Epithelial cell of esophagus (primary cell): Measurements from ENCODE around the gene SPIB.

Source experiments
- DNase-seq: peaks from one replicate; pipeline ENCODE4 v3.0.0; 2010; ENCODE audit warnings: low read depth
- H3K4me3 ChIP-seq: 2 replicates; pipeline ENCODE4 v1.5.1; 2011; ENCODE audit warnings: mild to moderate bottlenecking, low read length, control low read depth
- TF ChIP-seq, protein P1 (sequence below): IDR thresholded peaks from 2 replicates; pipeline ENCODE4 v1.5.1; 2011; ENCODE audit warnings: low read depth, mild to moderate bottlenecking, low read length, control low read depth, inconsistent platforms; ENCODE audit not compliant: insufficient read depth; ENCODE audit errors: missing control alignments

Gene SPIB

DNA sequence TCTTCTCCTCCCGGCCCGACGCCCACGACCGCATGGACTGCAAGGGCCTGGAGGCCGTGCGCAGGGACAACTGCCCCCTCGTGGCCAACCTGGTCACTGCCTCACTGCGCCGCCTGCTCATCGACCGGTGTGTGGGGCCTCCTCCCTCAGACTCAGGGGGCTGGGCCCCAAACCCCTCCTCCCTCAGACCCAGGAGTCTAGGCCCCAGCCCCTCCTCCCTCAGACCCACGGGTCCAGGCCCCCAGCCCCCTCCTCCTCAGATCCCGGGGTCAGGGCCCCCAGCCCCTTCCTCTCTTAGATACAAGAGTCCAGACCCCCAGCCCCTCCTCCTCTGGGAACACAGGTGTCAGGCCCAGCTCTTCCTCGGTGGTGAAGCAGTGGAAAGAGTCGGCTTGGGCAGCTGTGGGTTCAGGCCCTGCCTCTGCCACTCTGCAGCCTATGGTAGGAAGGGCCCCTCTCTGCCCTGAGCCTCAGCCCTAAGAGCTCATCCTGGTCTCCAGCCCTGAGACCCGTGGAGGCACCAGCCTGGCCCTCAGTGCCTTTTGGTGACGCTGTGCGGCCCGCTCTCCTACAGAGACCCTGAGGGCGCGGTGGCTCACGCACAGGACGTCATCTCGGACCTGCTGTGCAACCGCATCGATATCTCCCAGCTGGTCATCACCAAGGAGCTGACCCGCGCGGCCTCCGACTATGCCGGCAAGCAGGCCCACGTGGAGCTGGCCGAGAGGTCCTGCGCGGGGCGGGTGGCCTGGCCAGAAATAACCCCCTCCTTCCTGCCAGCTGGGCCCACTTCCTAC is 3.7 kb upstream of the SPIB start:
- TF ChIP-seq, protein P1, sequence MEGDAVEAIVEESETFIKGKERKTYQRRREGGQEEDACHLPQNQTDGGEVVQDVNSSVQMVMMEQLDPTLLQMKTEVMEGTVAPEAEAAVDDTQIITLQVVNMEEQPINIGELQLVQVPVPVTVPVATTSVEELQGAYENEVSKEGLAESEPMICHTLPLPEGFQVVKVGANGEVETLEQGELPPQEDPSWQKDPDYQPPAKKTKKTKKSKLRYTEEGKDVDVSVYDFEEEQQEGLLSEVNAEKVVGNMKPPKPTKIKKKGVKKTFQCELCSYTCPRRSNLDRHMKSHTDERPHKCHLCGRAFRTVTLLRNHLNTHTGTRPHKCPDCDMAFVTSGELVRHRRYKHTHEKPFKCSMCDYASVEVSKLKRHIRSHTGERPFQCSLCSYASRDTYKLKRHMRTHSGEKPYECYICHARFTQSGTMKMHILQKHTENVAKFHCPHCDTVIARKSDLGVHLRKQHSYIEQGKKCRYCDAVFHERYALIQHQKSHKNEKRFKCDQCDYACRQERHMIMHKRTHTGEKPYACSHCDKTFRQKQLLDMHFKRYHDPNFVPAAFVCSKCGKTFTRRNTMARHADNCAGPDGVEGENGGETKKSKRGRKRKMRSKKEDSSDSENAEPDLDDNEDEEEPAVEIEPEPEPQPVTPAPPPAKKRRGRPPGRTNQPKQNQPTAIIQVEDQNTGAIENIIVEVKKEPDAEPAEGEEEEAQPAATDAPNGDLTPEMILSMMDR, result peak; percentile 74

DNA sequence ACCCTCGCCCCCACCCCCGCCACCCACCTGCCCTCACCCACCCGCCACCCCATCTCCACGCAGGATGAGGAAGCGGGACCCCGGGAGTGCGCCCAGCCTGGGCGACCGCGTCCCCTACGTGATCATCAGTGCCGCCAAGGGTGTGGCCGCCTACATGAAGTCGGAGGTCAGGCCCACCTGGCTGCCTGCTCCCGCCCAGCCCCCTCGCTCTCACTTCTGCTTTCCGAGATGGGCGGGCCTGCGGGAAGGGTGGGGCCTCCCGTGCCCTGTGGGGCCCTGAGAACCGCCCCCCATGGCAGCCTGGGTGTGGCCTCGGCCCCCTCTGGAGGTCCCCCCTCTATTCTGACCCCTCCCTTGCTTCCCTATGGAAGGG is 3.1 kb upstream of the SPIB start:
- DNase-seq, result no peak
- no peak overlapping the region for H3K4me3 ChIP-seq
- TF ChIP-seq, protein P1, result no peak

More for the DNA sequence above, 3.7 kb upstream of the SPIB start:
- H3K4me3 ChIP-seq, result no peak overlapping the region
- peak; percentile 64 for DNase-seq

DNA sequence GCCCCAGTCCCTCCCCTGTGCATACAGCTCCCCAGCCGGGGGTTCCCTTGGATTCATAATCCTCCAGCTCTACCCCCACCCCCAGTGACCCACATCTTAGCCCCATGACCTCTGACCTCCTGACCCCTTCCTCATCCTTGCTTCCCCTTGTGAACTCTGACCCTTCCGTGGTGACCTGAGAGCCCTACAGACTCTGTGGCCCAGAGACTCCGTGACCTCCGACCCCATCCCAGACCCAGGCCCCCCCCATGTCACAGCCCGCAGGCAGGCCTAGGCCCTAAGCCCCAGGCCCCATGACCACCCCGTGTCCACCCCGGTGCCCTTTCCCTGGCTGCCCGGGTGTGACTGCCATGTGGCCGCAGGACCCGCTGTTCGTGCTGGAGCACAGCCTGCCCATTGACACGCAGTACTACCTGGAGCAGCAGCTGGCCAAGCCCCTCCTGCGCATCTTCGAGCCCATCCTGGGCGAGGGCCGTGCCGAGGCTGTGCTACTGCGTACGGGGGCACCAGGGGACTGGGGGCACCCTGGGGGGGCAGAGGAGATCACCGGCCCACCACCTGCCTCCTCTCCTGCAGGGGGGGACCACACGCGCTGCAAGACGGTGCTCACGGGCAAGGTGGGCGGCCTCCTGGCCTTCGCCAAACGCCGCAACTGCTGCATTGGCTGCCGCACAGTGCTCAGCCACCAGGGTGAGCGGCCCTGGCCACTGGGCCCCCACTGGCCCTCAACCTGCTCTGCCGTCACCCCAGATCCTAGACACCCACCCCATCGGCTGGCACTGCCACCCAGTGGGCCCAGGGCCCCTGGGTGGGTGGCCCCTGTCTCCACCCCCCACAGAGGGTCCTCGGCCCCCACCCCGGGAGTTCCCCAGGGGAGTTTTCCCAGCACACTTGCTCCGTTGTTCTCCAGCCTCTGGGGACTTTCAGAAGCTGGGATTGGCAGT is 2.4 kb upstream of the SPIB start:
- no peak for DNase-seq
- H3K4me3 ChIP-seq, result no peak overlapping the region
- TF ChIP-seq, protein P1, result no peak

DNA sequence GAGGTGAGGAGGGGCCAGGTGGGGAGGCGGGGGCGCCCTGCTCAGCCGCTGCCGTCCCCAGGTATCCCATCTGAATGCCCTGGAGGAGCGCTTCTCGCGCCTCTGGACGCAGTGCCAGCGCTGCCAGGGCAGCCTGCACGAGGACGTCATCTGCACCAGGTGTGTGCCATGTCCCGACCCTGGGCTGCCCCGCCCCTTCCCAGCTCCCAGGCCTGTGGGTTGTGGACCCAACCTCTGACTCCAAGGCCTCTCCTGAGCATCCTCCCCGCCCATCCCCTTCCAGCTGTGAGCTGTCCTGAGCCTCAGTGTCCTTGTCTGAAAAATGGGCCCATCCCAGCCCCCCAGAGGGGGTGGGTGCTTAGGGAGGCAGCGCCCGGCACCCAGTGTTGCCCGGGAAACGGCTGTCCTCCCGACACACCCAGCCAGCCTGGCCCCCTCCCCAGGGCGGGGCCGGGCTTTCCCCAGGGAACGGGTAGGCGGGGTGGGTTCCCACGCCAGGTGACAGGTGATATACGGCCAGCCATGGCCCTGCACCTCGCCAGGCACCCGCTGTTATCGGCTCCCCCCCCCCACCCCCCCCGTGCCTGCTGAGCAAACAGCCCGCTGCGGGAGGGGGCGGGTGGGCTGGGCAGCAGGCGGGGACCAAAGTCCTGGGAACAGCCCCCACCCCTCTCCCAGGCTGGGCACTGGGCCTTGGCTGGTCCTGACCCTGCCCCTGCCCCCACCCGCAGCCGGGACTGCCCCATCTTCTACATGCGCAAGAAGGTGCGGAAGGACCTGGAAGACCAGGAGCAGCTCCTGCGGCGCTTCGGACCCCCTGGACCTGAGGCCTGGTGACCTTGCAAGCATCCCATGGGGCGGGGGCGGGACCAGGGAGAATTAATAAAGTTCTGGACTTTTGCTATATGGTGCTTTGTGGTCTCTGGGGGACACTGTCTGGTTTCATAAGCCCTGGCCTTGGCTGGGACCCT is 1.3 kb upstream of the SPIB start:
- TF ChIP-seq, protein P1, result no peak
- no peak overlapping the region for H3K4me3 ChIP-seq

DNA sequence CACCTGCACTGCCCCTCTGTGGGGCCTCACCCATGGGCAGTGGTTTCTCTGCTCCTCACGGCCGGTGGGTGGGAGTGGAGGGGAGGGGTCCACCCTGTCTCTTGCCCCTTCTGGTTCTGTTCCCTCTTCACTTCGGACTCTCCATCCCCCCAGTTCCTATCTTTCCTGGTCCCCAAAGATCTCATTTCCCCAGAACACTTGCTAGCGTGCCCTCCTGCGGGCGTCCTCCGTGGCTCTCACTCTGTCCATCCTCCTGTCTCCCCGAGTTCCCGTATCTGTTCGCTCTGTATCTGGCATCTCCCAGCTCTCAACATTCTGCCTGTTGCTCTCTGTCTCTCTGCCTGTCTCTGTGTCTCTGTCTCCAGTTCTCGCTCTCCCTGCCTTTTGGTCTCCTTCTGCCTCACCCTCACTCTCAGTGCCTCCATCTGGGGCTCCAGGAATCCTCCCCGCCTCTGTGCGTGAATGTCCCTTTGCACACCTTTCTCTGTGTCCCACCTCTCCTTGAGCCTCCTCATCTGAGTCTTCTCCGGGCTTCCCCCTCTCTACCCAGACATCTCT is 363 bp downstream of the SPIB start:
- H3K4me3 ChIP-seq, result no peak overlapping the region
- TF ChIP-seq, protein P1, result no peak
- no peak for DNase-seq

More for the DNA sequence above, 1.3 kb upstream of the SPIB start:
- no peak for DNase-seq

DNA sequence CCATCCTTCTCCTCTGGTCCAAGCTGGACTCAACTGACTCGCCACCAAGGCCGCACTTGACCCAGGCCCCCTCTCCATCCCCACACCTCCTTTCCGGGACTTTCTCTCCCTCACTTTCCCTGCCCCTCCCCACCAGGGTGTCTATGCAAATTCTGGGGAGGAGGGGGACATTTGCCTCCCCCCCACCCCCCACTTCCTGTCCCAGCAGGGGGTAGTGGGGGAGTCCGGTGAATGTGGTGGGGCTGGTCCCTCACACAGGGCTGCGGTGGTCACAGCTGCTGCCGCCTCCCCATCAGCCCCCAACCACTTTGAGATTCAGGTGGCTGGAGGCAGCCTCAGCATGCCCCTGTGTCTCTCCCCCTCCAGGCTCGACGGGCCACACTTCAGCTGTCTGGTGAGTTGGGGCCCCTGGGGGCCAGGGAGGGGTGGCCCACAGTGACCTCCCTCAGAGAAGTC is 870 bp downstream of the SPIB start:
- TF ChIP-seq, protein P1, result no peak
- no peak for DNase-seq
- no peak overlapping the region for H3K4me3 ChIP-seq
